Activated naive CD8-positive, alpha-beta T cell treated with anti-CD3 and anti-CD28 coated beads for 36 hours (primary cell): Measurements from ENCODE around the gene DRD5. TPM values are rescaled to one million over a fixed set of nuclear protein-coding genes. Genes with fewer than 3 reads are reported as not detected.
A peak's percentile ranks its signal among the peaks of the same experiment; 100 is the strongest.
"Not testable (repeated sequence)": the region's sequence is repeated elsewhere in the genome, so short reads cannot be mapped to it uniquely, and the experiment has no call there.

Experiments used
- DNase-seq: peaks from one replicate; pipeline ENCODE4 v3.0.0; 2021
- H3K27ac Mint-ChIP-seq: one replicate; pipeline ENCODE4 v1.8.0; 2022; ENCODE audit warnings: mild to moderate bottlenecking, moderate library complexity, mixed read lengths
- H3K27me3 Mint-ChIP-seq: one replicate; pipeline ENCODE4 v1.8.0; 2022; ENCODE audit warnings: mild to moderate bottlenecking, mixed read lengths
- H3K36me3 Mint-ChIP-seq: one replicate; pipeline ENCODE4 v1.8.0; 2021; ENCODE audit warnings: mild to moderate bottlenecking, mixed read lengths
- H3K4me1 Mint-ChIP-seq: one replicate; pipeline ENCODE4 v1.8.0; 2021; ENCODE audit warnings: mixed read lengths
- H3K4me3 Mint-ChIP-seq: one replicate; pipeline ENCODE4 v1.8.0; 2022; ENCODE audit warnings: mild to moderate bottlenecking, moderate library complexity, mixed read lengths
- H3K9me3 Mint-ChIP-seq: one replicate; pipeline ENCODE4 v1.8.0; 2022; ENCODE audit warnings: mixed read lengths
- total RNA-seq, 2 experiments: library from RNA; stranded (reverse); gene quantifications; one replicate each; pipeline ENCODE4 v1.2.3, GENCODE V29; 2021

Gene DRD5
- not detected for total RNA-seq

DNA sequence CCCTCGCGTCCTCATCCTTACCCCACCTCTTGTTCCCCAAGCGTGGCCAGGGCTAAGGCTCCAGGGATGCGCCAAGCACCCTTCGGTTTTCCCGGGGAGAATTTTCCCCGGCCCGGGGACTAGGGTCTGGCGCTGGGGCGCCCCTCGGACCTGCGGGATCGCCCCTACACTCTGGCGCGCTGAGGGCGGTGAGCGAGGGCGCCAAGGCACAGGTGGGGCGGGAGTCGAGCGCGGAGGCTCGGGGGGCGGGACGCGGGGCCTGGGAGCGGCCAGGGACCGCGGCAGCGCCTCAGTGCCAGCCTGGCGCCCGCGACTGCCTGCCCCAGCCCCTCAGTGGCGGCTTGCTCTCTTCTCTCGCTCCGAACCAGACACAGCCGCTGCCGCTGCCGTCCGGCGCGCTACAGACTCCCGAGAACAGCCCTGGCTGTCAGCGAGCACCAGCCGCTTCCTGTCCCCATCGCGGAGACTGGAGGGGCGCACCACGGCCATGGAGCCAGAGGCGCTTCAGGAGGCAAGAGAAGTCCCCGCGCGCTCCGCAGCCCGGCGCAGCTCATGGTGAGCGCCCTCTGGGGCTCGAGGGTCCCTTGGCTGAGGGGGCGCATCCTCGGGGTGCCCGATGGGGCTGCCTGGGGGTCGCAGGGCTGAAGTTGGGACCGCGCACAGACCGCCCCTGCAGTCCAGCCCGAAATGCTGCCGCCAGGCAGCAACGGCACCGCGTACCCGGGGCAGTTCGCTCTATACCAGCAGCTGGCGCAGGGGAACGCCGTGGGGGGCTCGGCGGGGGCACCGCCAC is at the start of gene DRD5:
TSS of gene DRD5 (plus strand) at position 292 of the 793 bp plus-strand sequence. CDS start at position 688, 396 bp downstream.
- Mint-ChIP-seq H3K9me3 (no peaks in the 10 kb centered on the region), H3K4me3 (no peak within 1 kb of the TSS), H3K4me1 (no peaks in the 10 kb centered on the region), H3K36me3 (no peaks in the 10 kb centered on the region), H3K27me3 (peaks cover 53% of the 10 kb centered on the region), H3K27ac (no peak within 1 kb of the TSS)
- DNase-seq: no peak

DNA sequence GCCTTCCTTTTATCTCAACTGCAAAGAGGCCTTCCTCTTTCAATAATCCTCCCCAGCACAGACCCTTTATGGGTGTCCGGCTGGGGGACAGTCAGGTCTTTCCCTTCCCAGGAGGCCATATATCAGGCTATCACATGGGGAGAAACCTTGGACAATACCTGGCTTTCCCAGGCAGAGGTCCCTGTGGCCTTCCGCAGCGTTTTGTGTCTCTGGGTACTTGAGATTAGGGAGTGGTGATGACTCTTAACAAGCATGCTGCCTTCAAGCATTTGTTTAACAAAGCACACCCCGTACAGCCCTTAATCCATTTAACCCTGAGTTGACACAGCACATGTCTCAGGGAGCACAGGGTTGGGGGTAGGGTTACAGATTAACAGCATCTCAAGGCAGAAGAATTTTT is 49.2 kb upstream of the DRD5 start:
- H3K27ac Mint-ChIP-seq, H3K9me3 Mint-ChIP-seq, H3K4me1 Mint-ChIP-seq, DNase-seq, H3K36me3 Mint-ChIP-seq, H3K27me3 Mint-ChIP-seq, H3K4me3 Mint-ChIP-seq: not testable (repeated sequence)

DNA sequence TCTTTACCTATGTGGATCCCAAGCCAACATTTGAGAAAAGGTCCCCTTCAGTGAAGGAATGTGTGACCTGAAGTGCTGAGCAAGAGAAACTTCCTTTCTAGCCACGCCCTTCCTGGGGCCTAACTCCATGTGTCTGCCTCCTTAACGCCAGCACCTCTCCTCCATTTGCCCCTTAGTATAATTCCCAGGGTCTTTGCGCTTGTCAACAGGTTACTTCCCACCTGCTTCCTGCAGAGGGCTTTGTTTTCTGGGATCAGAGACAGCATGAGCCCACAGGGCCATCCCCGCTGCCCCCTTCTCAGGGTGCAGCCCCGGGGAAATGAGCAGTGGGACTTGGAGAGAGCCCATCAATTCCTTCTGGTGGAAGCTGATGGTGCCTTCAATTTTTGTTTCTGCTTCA is 45.9 kb upstream of the DRD5 start:
- Mint-ChIP-seq H3K4me1 (no peaks in the 10 kb centered on the region), H3K36me3 (no peaks in the 10 kb centered on the region), H3K27ac (no peak overlapping the region), H3K27me3 (peaks cover 3% of the 10 kb centered on the region), H3K4me3 (no peak overlapping the region), H3K9me3 (no peaks in the 10 kb centered on the region)
- no peak for DNase-seq

DNA sequence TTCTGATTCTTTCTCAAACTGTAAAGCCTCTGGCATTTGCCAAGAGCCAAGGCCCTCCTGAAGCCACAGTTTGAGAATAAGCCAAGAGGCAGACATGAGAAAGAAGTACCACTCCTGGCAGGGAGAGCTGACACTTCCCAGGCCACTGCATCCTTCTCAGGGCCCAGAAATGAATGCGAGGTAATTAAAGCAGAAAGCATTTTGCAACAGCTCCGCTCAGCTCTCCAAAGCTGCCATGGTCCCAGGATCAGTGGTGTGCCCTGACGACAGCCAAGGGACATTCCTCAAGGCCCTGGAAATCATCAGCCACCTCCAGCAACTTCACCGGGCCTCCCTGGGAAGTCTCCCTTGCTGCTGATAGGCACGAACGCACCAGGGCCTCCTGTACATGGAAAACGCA is 44.2 kb upstream of the DRD5 start:
- not testable (repeated sequence) for H3K4me1 Mint-ChIP-seq, H3K36me3 Mint-ChIP-seq, DNase-seq, H3K27me3 Mint-ChIP-seq, H3K4me3 Mint-ChIP-seq, H3K27ac Mint-ChIP-seq, H3K9me3 Mint-ChIP-seq

DNA sequence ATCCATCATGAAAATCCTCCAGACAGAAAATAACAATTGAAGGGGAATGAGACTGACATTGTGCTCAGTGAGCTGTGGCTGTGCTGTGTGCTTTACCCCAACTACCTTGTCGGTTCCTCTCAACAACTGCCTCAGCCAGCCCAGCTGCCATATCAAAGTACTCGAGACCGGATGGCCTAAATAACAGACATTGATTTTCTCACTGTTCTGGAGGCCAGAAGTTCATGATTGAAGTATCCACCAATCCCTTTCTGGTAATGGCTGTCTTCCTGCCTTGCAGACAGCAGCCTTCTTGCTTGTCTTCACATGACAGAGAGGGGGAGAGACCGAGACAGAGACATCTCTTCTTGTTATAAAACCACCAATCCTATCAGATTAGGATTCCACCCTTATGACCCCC is 37.6 kb upstream of the DRD5 start:
- not testable (repeated sequence) for H3K36me3 Mint-ChIP-seq, H3K4me1 Mint-ChIP-seq, DNase-seq, H3K27ac Mint-ChIP-seq, H3K4me3 Mint-ChIP-seq, H3K9me3 Mint-ChIP-seq
- H3K27me3 Mint-ChIP-seq: peaks cover 11% of the 10 kb centered on the region

DNA sequence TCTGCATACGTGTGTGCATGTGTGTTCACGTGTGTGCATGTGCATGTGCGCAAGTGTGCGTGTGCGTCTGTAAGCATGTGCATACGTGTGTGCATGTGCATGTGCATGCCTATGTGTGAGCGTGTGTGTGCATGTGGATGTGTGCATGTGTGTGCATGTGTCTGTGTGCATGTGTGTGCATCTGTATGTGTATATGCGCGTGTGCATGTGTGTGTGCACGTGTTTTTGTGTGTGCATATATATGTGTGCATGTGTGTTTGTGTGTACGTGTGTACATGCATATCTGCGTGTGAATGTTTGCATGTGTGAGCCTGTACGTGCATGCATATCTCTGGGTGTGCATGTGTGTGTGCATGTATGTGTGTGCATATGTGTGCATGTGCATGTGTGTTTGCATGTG is 35.7 kb upstream of the DRD5 start:
- Mint-ChIP-seq H3K27ac (no peak overlapping the region), H3K27me3 (peaks cover 8% of the 10 kb centered on the region), H3K4me1 (peaks cover 4% of the 10 kb centered on the region), H3K36me3 (no peaks in the 10 kb centered on the region), H3K9me3 (no peaks in the 10 kb centered on the region), H3K4me3 (no peak overlapping the region)
- DNase-seq: no peak

DNA sequence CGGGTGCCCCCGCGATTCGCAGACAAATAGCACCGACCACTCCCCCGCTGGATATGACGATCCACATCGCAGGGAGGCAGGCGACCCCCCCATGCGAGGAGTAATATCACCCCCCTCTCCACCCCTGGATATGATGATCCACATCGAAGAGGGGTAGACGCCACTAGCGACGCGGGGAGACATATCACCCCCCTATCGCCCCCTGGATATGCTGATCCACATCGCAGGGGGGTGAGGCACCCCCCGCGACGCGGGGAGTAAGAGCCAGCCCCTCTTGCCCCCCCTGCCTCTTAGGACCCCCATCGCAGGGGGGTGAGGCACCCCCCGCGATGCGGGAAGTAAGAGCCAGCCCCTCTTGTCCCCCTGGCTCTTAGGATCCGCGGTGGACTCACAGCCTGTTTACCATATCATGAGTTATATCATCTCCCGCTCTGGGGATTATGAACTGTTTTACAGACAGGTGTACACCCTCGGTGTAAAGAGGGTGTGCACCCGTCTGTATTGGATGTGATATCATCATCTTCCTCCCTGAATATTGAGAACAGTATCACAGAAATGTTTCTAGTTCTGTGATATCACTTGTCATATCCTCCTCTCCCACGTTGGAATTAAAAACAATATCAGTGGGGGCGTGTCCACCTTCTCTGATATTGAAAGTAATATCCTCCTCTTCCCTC is 22.7 kb upstream of the DRD5 start:
- peaks cover 4% of the 10 kb centered on the region for H3K27me3 Mint-ChIP-seq
- H3K4me3 Mint-ChIP-seq: no peak overlapping the region
- H3K4me1 Mint-ChIP-seq: no peaks in the 10 kb centered on the region
- no peak overlapping the region for H3K27ac Mint-ChIP-seq
- H3K9me3 Mint-ChIP-seq: no peaks in the 10 kb centered on the region
- no peaks in the 10 kb centered on the region for H3K36me3 Mint-ChIP-seq
- no peak for DNase-seq

DNA sequence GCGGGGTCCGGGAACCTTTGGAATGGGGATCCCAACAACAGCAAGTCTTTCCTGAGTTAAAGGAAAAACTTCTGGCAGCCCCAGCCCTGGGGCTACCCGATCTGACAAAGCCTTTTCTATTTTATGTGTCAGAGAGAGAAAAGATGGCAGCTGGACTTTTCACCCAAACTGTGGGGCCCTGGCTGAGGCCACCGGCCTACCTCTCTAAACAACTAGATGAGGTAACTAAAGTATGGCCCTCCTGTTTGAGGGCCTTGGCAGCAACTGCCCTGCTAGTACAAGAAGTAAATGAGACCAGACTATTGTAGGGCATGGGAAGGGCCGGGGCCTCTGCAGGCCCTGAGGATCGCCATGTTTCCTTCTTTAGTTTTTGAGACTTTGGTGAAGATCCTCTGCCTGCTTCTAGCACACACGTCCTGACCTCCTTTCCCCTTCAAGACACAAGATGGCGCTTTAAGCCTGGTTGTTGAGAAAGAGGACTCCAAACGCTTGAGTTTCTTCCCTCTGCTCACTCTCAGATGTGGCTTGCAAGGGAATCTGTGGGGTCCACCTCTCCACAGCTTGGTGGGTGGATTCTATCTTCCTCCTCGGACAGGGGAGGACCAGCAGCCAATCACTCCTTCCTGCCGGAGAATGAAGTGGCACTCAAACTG is 18.5 kb upstream of the DRD5 start:
- H3K27ac Mint-ChIP-seq: no peak overlapping the region
- no peaks in the 10 kb centered on the region for H3K9me3 Mint-ChIP-seq
- peak; percentile 46 for DNase-seq
- peaks cover 13% of the 10 kb centered on the region for H3K27me3 Mint-ChIP-seq
- H3K4me3 Mint-ChIP-seq: no peak overlapping the region
- no peaks in the 10 kb centered on the region for H3K36me3 Mint-ChIP-seq
- no peaks in the 10 kb centered on the region for H3K4me1 Mint-ChIP-seq

DNA sequence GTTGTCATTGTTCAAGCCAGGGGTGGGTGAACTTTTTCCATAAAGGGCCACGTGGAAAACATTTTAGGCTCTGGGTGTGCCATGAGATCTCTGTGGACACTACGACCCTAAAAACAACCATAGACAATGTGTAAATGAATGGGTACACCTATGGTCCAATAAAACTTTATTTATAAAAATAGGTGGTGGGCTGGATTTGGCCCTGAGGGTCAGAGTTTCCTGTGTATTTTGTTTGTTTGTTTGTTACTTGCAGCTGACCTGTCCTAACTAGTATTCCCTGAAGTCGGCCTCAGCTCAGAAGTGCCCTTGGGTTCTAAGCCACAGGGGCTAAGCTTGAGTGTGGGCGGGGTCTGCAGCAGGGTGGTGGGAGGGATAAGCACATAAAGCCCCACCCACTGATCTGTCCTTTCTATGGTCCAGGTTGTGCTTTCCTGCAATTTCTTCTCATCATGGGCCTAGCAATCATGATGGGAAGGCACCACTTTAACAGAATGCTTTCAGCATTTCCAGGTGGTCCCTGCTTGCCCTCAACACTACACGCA is 17.2 kb upstream of the DRD5 start:
- no peaks in the 10 kb centered on the region for H3K36me3 Mint-ChIP-seq
- H3K27me3 Mint-ChIP-seq: peaks cover 17% of the 10 kb centered on the region
- no peaks in the 10 kb centered on the region for H3K4me1 Mint-ChIP-seq
- no peaks in the 10 kb centered on the region for H3K9me3 Mint-ChIP-seq
- H3K4me3 Mint-ChIP-seq: no peak overlapping the region
- no peak overlapping the region for H3K27ac Mint-ChIP-seq
- no peak for DNase-seq

DNA sequence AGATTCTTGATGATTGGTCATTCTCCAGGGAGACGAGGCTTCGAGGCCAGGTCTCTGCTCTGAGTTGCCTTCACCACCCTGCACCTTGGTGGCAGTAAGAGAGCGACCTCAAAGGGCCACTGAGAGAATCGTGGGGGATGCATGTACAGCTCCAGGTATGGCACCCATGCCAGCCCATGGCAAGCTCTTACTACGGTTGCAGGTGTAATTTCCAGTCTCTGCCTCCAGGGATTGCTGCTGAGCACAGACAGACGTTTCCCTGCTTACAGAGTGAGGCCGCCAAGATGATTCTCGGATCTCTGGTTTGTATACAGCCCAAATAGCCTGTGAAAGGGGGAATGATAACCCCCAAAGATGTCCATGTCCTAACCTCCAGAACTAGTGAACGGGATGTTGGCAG is 16.3 kb upstream of the DRD5 start:
- peak; percentile 15 for DNase-seq
- Mint-ChIP-seq H3K27me3 (peaks cover 17% of the 10 kb centered on the region), H3K9me3 (no peaks in the 10 kb centered on the region), H3K4me3 (no peak overlapping the region), H3K36me3 (no peaks in the 10 kb centered on the region), H3K27ac (no peak overlapping the region), H3K4me1 (no peaks in the 10 kb centered on the region)

DNA sequence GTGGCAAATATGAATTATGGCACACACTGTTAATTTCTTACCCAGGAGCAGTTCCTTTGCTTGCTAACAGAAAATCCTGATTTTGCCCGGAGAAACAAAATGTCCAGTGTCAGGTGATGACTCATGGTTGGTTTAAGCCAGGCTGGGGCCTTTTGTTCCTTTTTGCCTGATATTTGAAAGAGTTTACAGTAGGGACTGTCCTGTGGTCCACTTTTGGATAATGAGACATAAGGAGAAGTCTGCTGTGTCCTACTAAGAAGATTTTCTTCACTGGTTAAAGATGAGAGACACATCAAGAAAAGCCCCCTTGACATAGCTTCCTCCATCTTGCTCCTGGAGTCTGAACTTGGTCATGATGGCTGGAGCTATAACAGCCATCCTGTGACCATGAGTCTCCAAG is 12.1 kb upstream of the DRD5 start:
- no peak for DNase-seq
- Mint-ChIP-seq H3K27ac (no peak overlapping the region), H3K4me1 (no peaks in the 10 kb centered on the region), H3K4me3 (no peak overlapping the region), H3K27me3 (peaks cover 17% of the 10 kb centered on the region), H3K36me3 (no peaks in the 10 kb centered on the region), H3K9me3 (no peaks in the 10 kb centered on the region)

DNA sequence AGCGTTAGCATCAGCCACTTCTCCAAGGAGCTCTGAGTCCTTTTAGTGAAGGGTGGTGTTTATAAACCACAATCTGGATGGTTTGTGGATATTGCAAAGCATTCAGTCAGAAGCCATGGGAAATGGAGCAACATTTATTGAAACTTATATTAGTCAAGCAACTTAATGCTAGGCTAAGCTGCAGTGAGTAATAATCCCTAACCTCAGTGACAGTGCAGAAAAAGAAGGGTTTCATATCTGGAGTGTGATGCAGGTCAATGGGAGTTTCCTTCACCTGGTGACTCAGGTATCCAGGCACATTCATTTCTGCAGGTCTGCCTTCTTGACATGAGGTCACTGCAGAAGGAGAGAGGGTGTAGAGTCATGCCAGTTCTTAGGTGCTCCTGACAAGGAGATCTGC is 10.4 kb upstream of the DRD5 start:
- Mint-ChIP-seq H3K27me3 (peaks cover 14% of the 10 kb centered on the region), H3K9me3 (no peaks in the 10 kb centered on the region), H3K4me1 (no peaks in the 10 kb centered on the region), H3K4me3 (no peak overlapping the region), H3K27ac (no peak overlapping the region), H3K36me3 (no peaks in the 10 kb centered on the region)
- DNase-seq: no peak

DNA sequence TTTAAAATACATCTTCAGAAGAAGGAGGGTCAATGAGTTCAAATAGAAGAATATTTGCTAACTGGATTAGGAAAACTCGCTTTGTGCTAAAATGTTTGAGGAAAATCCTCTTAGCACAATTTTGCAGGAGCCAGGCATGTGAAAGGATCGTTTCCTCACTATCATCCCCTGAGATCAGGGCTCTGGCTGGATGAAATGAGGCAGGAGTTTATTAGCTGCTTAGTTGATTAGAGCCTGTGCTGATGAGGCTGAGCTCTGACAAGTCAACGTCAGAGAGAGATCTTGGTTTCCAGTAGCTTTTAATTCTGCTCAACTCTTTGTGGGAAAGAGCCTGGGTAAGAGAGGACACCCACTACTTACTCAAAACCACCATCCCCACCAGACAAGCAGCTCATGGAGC is 8.0 kb upstream of the DRD5 start:
- Mint-ChIP-seq H3K27me3 (peaks cover 15% of the 10 kb centered on the region), H3K4me1 (no peaks in the 10 kb centered on the region), H3K36me3 (no peaks in the 10 kb centered on the region), H3K4me3 (no peak overlapping the region), H3K9me3 (no peaks in the 10 kb centered on the region), H3K27ac (no peak overlapping the region)
- DNase-seq: no peak

DNA sequence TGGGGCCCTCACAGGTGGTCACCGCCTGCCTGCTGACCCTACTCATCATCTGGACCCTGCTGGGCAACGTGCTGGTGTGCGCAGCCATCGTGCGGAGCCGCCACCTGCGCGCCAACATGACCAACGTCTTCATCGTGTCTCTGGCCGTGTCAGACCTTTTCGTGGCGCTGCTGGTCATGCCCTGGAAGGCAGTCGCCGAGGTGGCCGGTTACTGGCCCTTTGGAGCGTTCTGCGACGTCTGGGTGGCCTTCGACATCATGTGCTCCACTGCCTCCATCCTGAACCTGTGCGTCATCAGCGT is 652 bp downstream of the DRD5 start:
- DNase-seq: no peak
- Mint-ChIP-seq H3K4me3 (no peak overlapping the region), H3K4me1 (no peaks in the 10 kb centered on the region), H3K27me3 (peaks cover 52% of the 10 kb centered on the region), H3K36me3 (no peaks in the 10 kb centered on the region), H3K27ac (no peak overlapping the region), H3K9me3 (no peaks in the 10 kb centered on the region)

DNA sequence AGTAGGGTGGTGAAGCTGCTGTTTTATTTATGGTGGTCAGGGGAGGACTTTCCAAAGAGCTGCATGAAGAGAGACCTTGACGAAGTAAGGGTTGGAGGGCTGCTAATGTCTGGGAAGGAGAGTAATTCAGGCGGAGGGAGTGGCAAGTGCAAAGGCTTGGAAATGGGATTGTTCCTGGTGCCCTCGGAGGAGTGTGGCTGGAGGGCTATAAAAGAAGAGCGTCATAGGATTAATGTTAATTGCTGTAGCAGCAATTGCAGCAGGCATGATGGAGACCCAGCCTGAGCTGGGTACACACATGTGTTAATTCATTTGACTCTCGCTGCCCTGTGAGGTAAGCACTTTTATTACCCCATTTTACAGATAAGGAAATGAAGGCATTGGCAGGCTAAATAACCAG is 4.5 kb downstream of the DRD5 start:
- H3K9me3 Mint-ChIP-seq, H3K27ac Mint-ChIP-seq, H3K4me1 Mint-ChIP-seq, H3K4me3 Mint-ChIP-seq, DNase-seq, H3K36me3 Mint-ChIP-seq: not testable (repeated sequence)
- H3K27me3 Mint-ChIP-seq: peaks cover 27% of the 10 kb centered on the region
